ENCODE results near the gene HAS3.

The HAS3 gene

DNA sequence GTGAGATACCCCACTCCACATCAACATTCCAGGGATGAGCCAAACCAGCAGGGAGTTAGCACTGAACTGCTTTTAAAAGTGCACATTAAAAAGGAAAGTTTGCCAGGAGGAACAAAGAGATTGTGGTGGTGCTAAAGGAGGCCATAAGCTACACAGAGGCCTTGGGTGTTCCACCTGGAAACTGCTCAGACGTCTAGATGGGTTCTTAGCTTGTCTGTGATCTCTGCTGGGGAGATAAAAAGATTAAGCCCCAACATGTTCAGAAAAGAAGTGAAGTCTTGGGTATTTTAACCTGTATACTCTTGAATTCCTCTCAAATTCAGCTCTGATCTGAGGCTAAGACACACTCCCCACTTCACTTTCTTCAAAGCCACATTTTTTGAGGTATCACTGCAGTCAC is 10.4 kb downstream of the HAS3 start:
- no peak overlapping the region for H3K4me3 ChIP-seq (replicated peaks in 1 of 2; ENCODE audit: low read depth in 2 of 2, low read length in 2 of 2)
- DNase-seq (ENCODE audit: low read depth in 2 of 2): no peak
- TF ChIP-seq, protein P1, sequence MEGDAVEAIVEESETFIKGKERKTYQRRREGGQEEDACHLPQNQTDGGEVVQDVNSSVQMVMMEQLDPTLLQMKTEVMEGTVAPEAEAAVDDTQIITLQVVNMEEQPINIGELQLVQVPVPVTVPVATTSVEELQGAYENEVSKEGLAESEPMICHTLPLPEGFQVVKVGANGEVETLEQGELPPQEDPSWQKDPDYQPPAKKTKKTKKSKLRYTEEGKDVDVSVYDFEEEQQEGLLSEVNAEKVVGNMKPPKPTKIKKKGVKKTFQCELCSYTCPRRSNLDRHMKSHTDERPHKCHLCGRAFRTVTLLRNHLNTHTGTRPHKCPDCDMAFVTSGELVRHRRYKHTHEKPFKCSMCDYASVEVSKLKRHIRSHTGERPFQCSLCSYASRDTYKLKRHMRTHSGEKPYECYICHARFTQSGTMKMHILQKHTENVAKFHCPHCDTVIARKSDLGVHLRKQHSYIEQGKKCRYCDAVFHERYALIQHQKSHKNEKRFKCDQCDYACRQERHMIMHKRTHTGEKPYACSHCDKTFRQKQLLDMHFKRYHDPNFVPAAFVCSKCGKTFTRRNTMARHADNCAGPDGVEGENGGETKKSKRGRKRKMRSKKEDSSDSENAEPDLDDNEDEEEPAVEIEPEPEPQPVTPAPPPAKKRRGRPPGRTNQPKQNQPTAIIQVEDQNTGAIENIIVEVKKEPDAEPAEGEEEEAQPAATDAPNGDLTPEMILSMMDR (IDR thresholded peaks at IDR 0.05; ENCODE audit: low read depth, low read length): no peak

DNA sequence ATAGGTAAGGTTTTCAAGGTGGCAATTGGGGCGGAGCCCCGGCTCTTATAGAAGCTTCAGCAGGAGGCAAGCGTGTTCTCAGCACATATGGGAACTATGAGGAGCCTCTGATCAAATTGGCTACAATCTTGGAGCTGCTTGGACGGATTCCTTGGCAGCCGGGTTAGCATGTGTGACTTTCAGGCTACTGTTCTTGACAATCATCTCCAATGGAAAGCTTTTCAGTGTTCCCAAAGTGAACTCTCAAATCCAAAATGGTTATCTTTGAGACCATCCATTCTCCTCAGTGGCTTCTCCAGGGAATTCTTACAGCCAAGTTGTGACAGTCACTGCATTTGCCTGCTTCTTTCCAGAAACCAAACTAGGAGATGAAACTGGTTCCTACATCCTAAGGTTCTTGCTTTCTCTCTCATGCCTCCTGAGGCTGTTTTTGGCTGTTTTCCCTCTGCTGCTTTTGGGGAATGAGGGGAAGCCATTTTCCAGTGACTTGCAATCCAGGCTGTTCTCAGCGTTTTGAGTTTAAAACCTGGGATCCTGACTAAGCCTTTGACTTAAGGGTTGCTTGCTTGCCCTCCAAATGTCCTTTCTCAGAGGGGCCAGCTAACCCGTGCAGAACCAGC is 10.9 kb downstream of the HAS3 start:
- TF ChIP-seq, protein P1 (IDR thresholded peaks at IDR 0.05; ENCODE audit: low read depth, low read length): no peak
- no peak for DNase-seq (ENCODE audit: low read depth in 2 of 2)
- no peak overlapping the region for H3K4me3 ChIP-seq (replicated peaks in 1 of 2; ENCODE audit: low read depth in 2 of 2, low read length in 2 of 2)

DNA sequence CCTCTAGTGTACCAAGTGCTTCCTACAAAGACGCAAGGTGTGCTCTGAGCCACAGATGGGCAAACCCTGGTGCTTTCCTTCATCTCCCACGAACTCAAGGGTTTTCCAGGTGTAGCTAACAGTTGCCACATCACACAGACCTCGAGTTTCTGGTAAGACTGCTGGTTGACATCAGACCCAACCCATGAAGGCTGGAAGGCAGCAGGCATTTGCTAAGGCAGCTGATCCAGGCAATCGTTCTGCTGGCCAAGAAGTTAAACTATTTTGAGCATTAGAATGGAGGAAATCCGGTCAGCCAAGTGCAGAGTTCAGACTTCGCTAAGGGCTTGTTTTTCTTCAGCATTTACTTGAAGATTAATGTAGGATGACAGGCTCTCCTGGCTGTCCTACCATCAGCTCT is 11.5 kb downstream of the HAS3 start:
- no peak overlapping the region for H3K4me3 ChIP-seq (replicated peaks in 1 of 2; ENCODE audit: low read depth in 2 of 2, low read length in 2 of 2)
- DNase-seq (ENCODE audit: low read depth in 2 of 2): no peak
- TF ChIP-seq, protein P1 (IDR thresholded peaks at IDR 0.05; ENCODE audit: low read depth, low read length): no peak

GRCh38 chr16:69118468-69118867 is 13.0 kb downstream of the HAS3 start:
- no peak overlapping the region for H3K4me3 ChIP-seq (replicated peaks in 1 of 2; ENCODE audit: low read depth in 2 of 2, low read length in 2 of 2)
- no peak for DNase-seq (ENCODE audit: low read depth in 2 of 2)
- TF ChIP-seq, protein P1 (IDR thresholded peaks at IDR 0.05; ENCODE audit: low read depth, low read length): no peak

- H3K4me3 ChIP-seq (replicated peaks in 1 of 2; ENCODE audit: low read depth in 2 of 2, low read length in 2 of 2): no peak overlapping the region
- DNase-seq (ENCODE audit: low read depth in 2 of 2): no peak
- TF ChIP-seq, protein P1 (IDR thresholded peaks at IDR 0.05; ENCODE audit: low read depth, low read length): no peak
Measured at GRCh38 chr16:69118994-69119393, 13.5 kb downstream of the HAS3 start.

DNA sequence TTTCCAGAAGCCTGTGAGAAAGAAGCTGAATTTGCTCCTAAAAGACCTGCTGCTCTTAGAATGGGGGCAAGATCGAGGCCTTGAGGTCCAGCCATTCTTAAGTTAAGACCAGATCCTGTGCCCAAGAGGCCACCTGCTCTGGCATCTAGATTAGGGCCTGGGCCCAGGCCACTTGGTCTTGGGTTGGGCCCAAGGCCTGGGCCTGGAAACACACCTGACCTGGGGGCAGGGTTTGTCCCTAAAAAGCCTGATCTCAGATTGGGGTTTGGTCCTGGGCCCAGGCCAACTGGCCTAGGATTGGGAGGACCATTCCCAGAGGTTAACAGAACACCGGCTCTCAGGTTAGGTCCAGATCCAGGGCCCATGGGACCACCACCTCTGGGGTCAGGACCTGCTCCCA is 14.1 kb downstream of the HAS3 start:
- no peak for DNase-seq (ENCODE audit: low read depth in 2 of 2)
- no peak overlapping the region for H3K4me3 ChIP-seq (replicated peaks in 1 of 2; ENCODE audit: low read depth in 2 of 2, low read length in 2 of 2)
- TF ChIP-seq, protein P1 (IDR thresholded peaks at IDR 0.05; ENCODE audit: low read depth, low read length): no peak

- TF ChIP-seq, protein P1 (IDR thresholded peaks at IDR 0.05; ENCODE audit: low read depth, low read length): no peak
- H3K4me3 ChIP-seq (replicated peaks in 1 of 2; ENCODE audit: low read depth in 2 of 2, low read length in 2 of 2): no peak overlapping the region
- no peak for DNase-seq (ENCODE audit: low read depth in 2 of 2)
Measured at GRCh38 chr16:69120096-69120664, 14.7 kb downstream of the HAS3 start.

Data from cardiac fibroblast (primary cell).